ENCODE measurements around the gene NCKAP5.

NCKAP5 gene

GRCh38 chr2:132941296-132942020 lies 626.8 kb downstream of the NCKAP5 start:
- DNase-seq (ENCODE audit: low read depth), result no peak

GRCh38 chr2:132937629-132938028 lies 630.6 kb downstream of the NCKAP5 start:
- DNase-seq (ENCODE audit: low read depth), result no peak

GRCh38 chr2:132936791-132937190 lies 631.5 kb downstream of the NCKAP5 start:
- no peak for DNase-seq (ENCODE audit: low read depth)

GRCh38 chr2:132936261-132936660 lies 632.0 kb downstream of the NCKAP5 start:
- no peak for DNase-seq (ENCODE audit: low read depth)

- no peak for DNase-seq (ENCODE audit: low read depth)
Measured at GRCh38 chr2:132929786-132930185, 638.5 kb downstream of the NCKAP5 start.

- DNase-seq (ENCODE audit: low read depth), result no peak
Measured at GRCh38 chr2:132923787-132924186, 644.5 kb downstream of the NCKAP5 start.

GRCh38 chr2:132915812-132916549 lies 652.3 kb downstream of the NCKAP5 start:
- DNase-seq (ENCODE audit: low read depth), result no peak

GRCh38 chr2:132911726-132912724 lies 656.2 kb downstream of the NCKAP5 start:
- no peak for DNase-seq (ENCODE audit: low read depth)

GRCh38 chr2:132910432-132910831 lies 657.8 kb downstream of the NCKAP5 start:
- DNase-seq (ENCODE audit: low read depth), result no peak

GRCh38 chr2:132909427-132909826 lies 658.8 kb downstream of the NCKAP5 start:
- DNase-seq (ENCODE audit: low read depth), result no peak

- no peak for DNase-seq (ENCODE audit: low read depth)
Measured at GRCh38 chr2:132904142-132904842, 664.0 kb downstream of the NCKAP5 start.

- no peak for DNase-seq (ENCODE audit: low read depth)
Measured at GRCh38 chr2:132902626-132903025, 665.6 kb downstream of the NCKAP5 start.

GRCh38 chr2:132901661-132902060 lies 666.6 kb downstream of the NCKAP5 start:
- no peak for DNase-seq (ENCODE audit: low read depth)

GRCh38 chr2:132897111-132897510 lies 671.2 kb downstream of the NCKAP5 start:
- DNase-seq (ENCODE audit: low read depth), result no peak

GRCh38 chr2:132896073-132896472 lies 672.2 kb downstream of the NCKAP5 start:
- no peak for DNase-seq (ENCODE audit: low read depth)

- no peak for DNase-seq (ENCODE audit: low read depth)
Measured at GRCh38 chr2:132891498-132891897, 676.8 kb downstream of the NCKAP5 start.

GRCh38 chr2:132886574-132886973 lies 681.7 kb downstream of the NCKAP5 start:
- DNase-seq (ENCODE audit: low read depth), result no peak

- DNase-seq (ENCODE audit: low read depth), result no peak
Measured at GRCh38 chr2:132884705-132885104, 683.6 kb downstream of the NCKAP5 start.

- no peak for DNase-seq (ENCODE audit: low read depth)
Measured at GRCh38 chr2:132884292-132884691, 684.0 kb downstream of the NCKAP5 start.

GRCh38 chr2:132883430-132883829 lies 684.8 kb downstream of the NCKAP5 start:
- no peak for DNase-seq (ENCODE audit: low read depth)

- DNase-seq (ENCODE audit: low read depth), result no peak
Measured at GRCh38 chr2:132881546-132881945, 686.7 kb downstream of the NCKAP5 start.

- no peak for DNase-seq (ENCODE audit: low read depth)
Measured at GRCh38 chr2:132877923-132878322, 690.3 kb downstream of the NCKAP5 start.
